PC-3 (cell line): ENCODE measurements around the gene IFT172. TPM values are rescaled to one million over a fixed set of nuclear protein-coding genes. Genes with fewer than 3 reads are reported as not detected.

Source experiments
- ATAC-seq: fragments of 200-7000 bp; cut with Tn5 transposase; 2 replicates; pipeline ENCODE4 v1.9.1; 2020; ENCODE audit warnings: mild to moderate bottlenecking, moderate library complexity
- BruUV-seq: library from RNA; stranded (reverse); fragments of 400-500 nt; replicated peaks from 2 replicates; lab custom pipeline; 2021; lab: Mats Ljungman, UMichigan
- CTCF ChIA-PET: fragments of 300-600 bp; sonication (Branson Sonifier 250); formaldehyde crosslinking; loops from one replicate; lab custom pipeline; 2022; ENCODE audit warnings: antibody characterized with exemption; lab: Charles Lee
- POLR2A ChIA-PET: fragments of 300-600 bp; sonication (Branson Sonifier 250); formaldehyde crosslinking; loops from one replicate; lab custom pipeline; 2022; ENCODE audit warnings: antibody characterized with exemption; ENCODE audit not compliant: unreplicated experiment; lab: Charles Lee
- DNase-seq: peaks from one replicate; pipeline ENCODE4 v3.0.0-alpha.2; 2015
- H2AFZ ChIP-seq: fragments of 300-600 bp; sonication (generic); 2 replicates; pipeline ENCODE4 v1.6.0; 2016; ENCODE audit warnings: antibody characterized with exemption, low read length
- H3F3A ChIP-seq: fragments of 300-600 bp; sonication (generic); one replicate; pipeline ENCODE4 v1.6.0; 2017; ENCODE audit warnings: antibody characterized with exemption, low read length, control low read depth, mild to moderate bottlenecking; ENCODE audit not compliant: unreplicated experiment
- H3K27ac ChIP-seq: fragments of 300-600 bp; sonication (generic); 2 replicates; pipeline ENCODE4 v1.5.1; 2016; ENCODE audit warnings: mild to moderate bottlenecking, low read length
- H3K27me3 ChIP-seq: fragments of 300-600 bp; sonication (generic); 2 replicates; pipeline ENCODE4 v1.6.1; 2016; ENCODE audit warnings: low read length, mixed read lengths
- H3K36me3 ChIP-seq: fragments of 300-600 bp; sonication (generic); 2 replicates; pipeline ENCODE4 v1.6.1; 2016; ENCODE audit warnings: low read depth, mixed run types, low read length, mixed read lengths
- H3K4me1 ChIP-seq: fragments of 300-600 bp; sonication (generic); 2 replicates; pipeline ENCODE4 v1.5.1; 2016; ENCODE audit warnings: low read length; ENCODE audit not compliant: insufficient read depth
- H3K4me2 ChIP-seq: fragments of 300-600 bp; sonication (generic); 2 replicates; pipeline ENCODE4 v1.6.0; 2016; ENCODE audit warnings: low read length
- H3K4me3 ChIP-seq: fragments of 300-600 bp; sonication (generic); 2 replicates; pipeline ENCODE4 v1.5.1; 2016; ENCODE audit warnings: mild to moderate bottlenecking, low read length, mixed read lengths
- H3K79me2 ChIP-seq: fragments of 300-600 bp; sonication (generic); 2 replicates; pipeline ENCODE4 v1.6.1; 2017; ENCODE audit warnings: low read length, mixed read lengths
- H3K9ac ChIP-seq: fragments of 300-600 bp; sonication (generic); 2 replicates; pipeline ENCODE4 v1.6.0; 2016; ENCODE audit warnings: mild to moderate bottlenecking, low read length
- H3K9me2 ChIP-seq: fragments of 300-600 bp; sonication (generic); replicated peaks from 2 replicates; pipeline ENCODE4 v1.6.1; 2016; ENCODE audit warnings: mixed run types, low read length, mixed read lengths
- H3K9me3 ChIP-seq: fragments of 300-600 bp; sonication (generic); 2 replicates; pipeline ENCODE4 v1.6.1; 2016; ENCODE audit warnings: low read length, mixed read lengths
- H4K20me1 ChIP-seq: fragments of 300-600 bp; sonication (generic); 2 replicates; pipeline ENCODE4 v1.6.1; 2016; ENCODE audit warnings: low read length, mixed read lengths
- CTCF ChIP-seq: fragments of 300-600 bp; sonication (generic); conservative IDR thresholded peaks from 2 replicates; pipeline ENCODE4 v1.5.1; 2017; ENCODE audit warnings: antibody characterized with exemption, low read depth, mild to moderate bottlenecking, low read length
- EZH2 ChIP-seq: fragments of 300-600 bp; sonication (generic); IDR thresholded peaks from one replicate; pipeline ENCODE4 v1.6.1; 2017; ENCODE audit warnings: antibody characterized with exemption, mild to moderate bottlenecking, low read length; ENCODE audit not compliant: unreplicated experiment
- EZH2phosphoT487 ChIP-seq: fragments of 300-600 bp; sonication (generic); IDR thresholded peaks from 2 replicates; pipeline ENCODE4 v1.6.1; 2018; ENCODE audit warnings: mild to moderate bottlenecking, antibody characterized with exemption, low read length, borderline replicate concordance
- intact Hi-C: fragments of 100-400 bp; cut with micrococcal nuclease; formaldehyde crosslinking; loops from 2 replicates; pipeline ENCODE4 v1.9.0; 2023
- total RNA-seq: library from RNA; depleted of rRNA; stranded (reverse); fragments of >200 nt; gene quantifications from 2 replicates; pipeline ENCODE4 v1.2.3, GENCODE V29; 2014

IFT172 gene
- total RNA-seq, 1 experiment from 2014 or later, result 22.9 TPM

- H3K36me3 ChIP-seq, result peaks cover 3% of the 10 kb centered on the region; the same call in 1 of the 2 replicates
- H3F3A ChIP-seq, result no peaks in the 10 kb centered on the region
- H3K79me2 ChIP-seq, result peaks cover 49% of the 10 kb centered on the region
- H2AFZ ChIP-seq, result peak within 1 kb of the TSS; percentile 90
- intact Hi-C loops, result loop anchor here (1.0 to 10.0 kb wide), 3 partner anchors 19 to 245 kb away; partner anchors contain the start of genes CCDC121, GPN1 and NRBP1
- H3K4me1 ChIP-seq, result peaks cover 21% of the 10 kb centered on the region; the same call in 1 of the 2 replicates
- ChIA-PET POLR2A (interaction anchor here (0.5 to 1.2 kb wide), 6 partner anchors 19 to 1065 kb away, joined by 3 to 10 read pairs (median 6); partner anchors contain the start of genes EIF2B4, NRBP1 and SNX17), CTCF (interaction anchor here (1.0 to 1.2 kb wide), 3 partner anchors 20 to 280 kb away, joined by 3 to 4 read pairs (median 3); no protein-coding TSS in a partner anchor)
- H3K9ac ChIP-seq, result peak within 1 kb of the TSS; percentile 91
- H3K9me2 ChIP-seq, result no peaks in the 10 kb centered on the region
- peak within 1 kb of the TSS; percentile 50 for H3K27ac ChIP-seq
- H3K9me3 ChIP-seq, result no peaks in the 10 kb centered on the region
- TF ChIP-seq CTCF (no peak), EZH2phosphoT487 (no peak), EZH2 (no peak)
- peak within 1 kb of the TSS; percentile 96 for H3K4me2 ChIP-seq
- peak; percentile 97 for ATAC-seq
- no TSS peak for BruUV-seq
- H3K27me3 ChIP-seq, result no peaks in the 10 kb centered on the region
- H3K4me3 ChIP-seq, result peak within 1 kb of the TSS; percentile 77
- peaks cover 27% of the 10 kb centered on the region for H4K20me1 ChIP-seq
- peak; percentile 96 for DNase-seq
Observed at GRCh38 chr2:27409321-27410073, 80.0 kb downstream of the IFT172 start, which contains the start of gene PPM1G. Gene PPM1G (minus strand): TSS chr2:27409591. CDS start chr2:27409422, 169 bp downstream.

GRCh38 chr2:27408601-27409320 lies 80.8 kb downstream of the IFT172 start:
- H3K9me3 ChIP-seq, result no peaks in the 10 kb centered on the region
- DNase-seq (peak; percentile 14), ATAC-seq (peak; percentile 50)
- H3K4me2 ChIP-seq, result peak overlapping the region; percentile 96
- peaks cover 56% of the 10 kb centered on the region for H3K79me2 ChIP-seq
- H3K36me3 ChIP-seq, result peaks cover 3% of the 10 kb centered on the region; the same call in 1 of the 2 replicates
- no TSS peak for BruUV-seq
- peak overlapping the region; percentile 77 for H3K4me3 ChIP-seq
- peak overlapping the region; percentile 50 for H3K27ac ChIP-seq
- intact Hi-C loops, result loop anchor here (1.0 to 10.0 kb wide), 4 partner anchors 20 to 275 kb away; partner anchors contain the start of genes CCDC121, GPN1 and NRBP1
- peak overlapping the region; percentile 82 for H2AFZ ChIP-seq
- peak overlapping the region; percentile 91 for H3K9ac ChIP-seq
- H3F3A ChIP-seq, result no peaks in the 10 kb centered on the region
- ChIA-PET CTCF (interaction anchor here (1.0 kb wide), 2 partner anchors 22 to 281 kb away, joined by 3 read pairs; no protein-coding TSS in a partner anchor), POLR2A (interaction anchor here (0.5 to 0.6 kb wide), 3 partner anchors 39 to 273 kb away, joined by 5 to 10 read pairs (median 7); partner anchors contain the start of genes EIF2B4 and SNX17)
- H3K4me1 ChIP-seq, result peaks cover 21% of the 10 kb centered on the region; the same call in 1 of the 2 replicates
- H4K20me1 ChIP-seq, result peaks cover 27% of the 10 kb centered on the region
- TF ChIP-seq EZH2 (no peak), CTCF (no peak), EZH2phosphoT487 (no peak)
- no peaks in the 10 kb centered on the region for H3K27me3 ChIP-seq
- H3K9me2 ChIP-seq, result no peaks in the 10 kb centered on the region
